ENCODE results near the gene HSF2BP.
A peak's percentile ranks its signal among the peaks of the same experiment; 100 is the strongest.
"Not testable (repeated sequence)": the region's sequence is repeated elsewhere in the genome, so short reads cannot be mapped to it uniquely, and the experiment has no call there.

The HSF2BP gene

DNA sequence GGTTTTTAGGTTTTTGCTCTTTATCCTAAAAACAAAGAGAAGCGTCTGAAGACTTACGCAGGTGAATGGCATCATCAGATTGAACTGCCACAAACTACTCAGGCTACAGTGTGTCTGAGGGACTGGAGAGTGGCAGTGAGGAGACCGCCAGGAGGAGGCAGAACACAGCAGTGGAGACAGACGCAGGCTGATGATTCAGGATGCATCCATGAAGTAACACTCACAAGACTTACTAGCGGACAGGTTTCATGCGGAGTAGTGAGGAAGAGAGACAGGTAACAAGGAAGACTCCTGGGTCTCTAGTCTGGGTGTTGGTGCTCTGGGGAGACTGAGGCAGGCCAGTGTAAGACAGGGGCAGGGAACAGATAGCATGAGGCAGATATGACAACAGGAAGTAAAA lies 5.7 kb downstream of the HSF2BP start:
- DNase-seq (ENCODE audit: insufficient read length, low spot score) (no peak), FAIRE-seq (no peak)

DNA sequence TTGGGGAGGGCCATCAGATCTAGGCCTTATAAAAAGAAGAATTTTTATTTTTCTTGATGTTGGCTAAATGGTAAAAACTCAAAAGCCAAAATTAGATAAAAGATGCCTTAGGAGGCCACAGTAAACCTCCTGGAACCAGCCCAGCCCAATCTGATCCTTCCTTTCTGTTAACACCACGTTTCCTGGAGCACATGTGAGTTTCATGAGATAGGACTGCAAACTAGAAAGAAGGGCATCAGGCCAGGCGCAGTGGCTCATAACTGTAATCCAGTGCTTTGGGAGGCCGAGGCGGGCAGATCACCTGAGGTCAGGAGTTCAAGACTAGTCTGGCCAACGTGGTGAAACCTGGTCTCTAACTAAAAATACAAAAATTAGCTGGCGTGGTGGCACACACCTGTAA lies 6.7 kb downstream of the HSF2BP start:
- no peak for FAIRE-seq

DNA sequence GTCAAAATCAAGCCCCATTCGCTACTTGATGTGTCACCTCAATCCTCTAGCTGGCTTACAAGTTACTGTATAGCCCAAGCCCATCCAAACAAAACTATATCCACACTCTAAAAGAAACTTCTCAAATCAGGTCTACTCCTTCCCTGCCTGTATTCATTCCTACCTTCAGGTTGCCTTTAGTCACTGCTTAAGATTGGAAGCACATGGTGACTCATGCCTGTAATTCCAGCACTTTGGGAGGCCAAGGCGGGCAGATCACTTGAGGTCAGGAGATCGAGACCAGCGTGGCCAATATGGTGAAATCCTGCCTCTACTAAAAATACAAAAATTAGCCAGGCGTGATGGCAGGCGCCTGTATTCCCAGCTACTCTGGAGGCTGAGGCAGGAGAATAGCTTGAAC lies 7.4 kb downstream of the HSF2BP start:
- not testable (repeated sequence) for FAIRE-seq; DNase-seq (ENCODE audit: insufficient read length, low spot score)

More for the DNA sequence above, 6.7 kb downstream of the HSF2BP start:
- DNase-seq (ENCODE audit: insufficient read length, low spot score): no peak

DNA sequence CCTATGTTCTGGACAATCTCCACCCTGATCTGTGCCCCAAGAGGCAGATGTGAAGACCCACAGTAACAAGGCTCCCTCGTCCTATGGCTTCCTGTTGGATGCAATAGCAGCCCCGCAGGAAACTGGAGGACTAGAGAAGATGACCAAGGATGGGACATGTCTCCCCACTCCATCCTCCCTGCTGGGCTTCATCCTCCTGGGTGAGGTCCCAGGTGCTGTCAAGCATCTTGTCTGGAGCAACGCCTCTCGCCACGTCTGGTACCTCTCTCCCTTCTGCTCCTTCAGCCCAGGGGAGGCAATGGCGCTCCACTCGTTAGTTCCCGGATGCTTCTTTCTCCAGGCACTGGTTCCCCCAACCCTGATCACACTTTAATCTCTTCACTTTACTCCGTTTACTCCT lies 11.1 kb downstream of the HSF2BP start:
- DNase-seq (ENCODE audit: insufficient read length, low spot score) (no peak), FAIRE-seq (no peak)

DNA sequence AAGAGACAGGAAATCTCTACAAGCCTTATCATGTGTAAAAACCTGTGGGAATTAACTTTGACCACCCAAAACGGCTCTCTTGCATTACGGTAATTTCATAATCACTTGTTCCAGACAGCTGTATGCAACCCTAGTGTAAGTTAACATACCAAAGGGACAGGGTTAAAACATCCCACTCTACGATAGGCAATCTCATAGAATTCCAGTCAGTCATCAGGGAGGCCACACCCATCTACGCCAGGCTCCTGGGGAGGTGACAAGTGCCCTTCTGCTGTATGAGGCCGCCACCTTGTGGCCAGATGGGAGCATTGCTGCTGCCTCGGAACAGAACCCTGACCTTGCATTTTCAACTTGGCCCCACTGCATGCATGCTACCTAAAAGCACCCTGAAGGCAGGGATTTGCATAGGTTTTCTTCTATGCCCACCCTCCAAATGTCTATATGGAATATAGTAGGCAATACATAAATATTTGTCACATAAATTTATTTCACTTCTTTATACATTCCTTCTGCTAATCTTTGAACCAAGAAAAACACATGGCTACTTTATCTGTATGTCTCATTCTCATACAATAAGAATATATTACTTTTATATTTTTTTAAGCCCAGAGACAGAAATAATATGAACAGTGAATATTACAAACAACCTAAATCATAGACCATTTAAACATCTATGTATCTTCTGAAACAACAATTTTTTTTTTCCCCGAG lies 12.6 kb downstream of the HSF2BP start:
- FAIRE-seq (peak; percentile 95), DNase-seq (ENCODE audit: insufficient read length, low spot score) (peak; percentile 92)

DNA sequence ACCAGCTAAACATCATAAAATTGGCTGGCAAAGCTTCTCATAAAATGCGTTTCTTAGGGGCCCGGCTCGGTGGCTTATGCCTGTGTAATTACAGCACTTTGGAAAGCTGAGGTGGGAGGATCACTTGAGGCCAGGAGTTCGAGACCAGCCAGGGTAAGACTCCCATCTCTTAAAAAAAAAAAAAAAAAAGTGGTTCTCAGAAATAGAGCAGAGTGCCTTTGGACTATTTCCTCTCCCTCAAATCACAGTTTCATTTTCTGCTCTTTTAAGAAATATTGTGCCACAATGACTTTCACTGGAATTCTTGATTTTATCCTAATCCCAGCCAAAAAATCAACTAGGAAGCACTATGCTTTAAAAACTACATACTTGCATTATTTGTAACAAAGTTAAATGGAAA lies 13.3 kb downstream of the HSF2BP start:
- FAIRE-seq: no peak
- DNase-seq (ENCODE audit: insufficient read length, low spot score): no peak

DNA sequence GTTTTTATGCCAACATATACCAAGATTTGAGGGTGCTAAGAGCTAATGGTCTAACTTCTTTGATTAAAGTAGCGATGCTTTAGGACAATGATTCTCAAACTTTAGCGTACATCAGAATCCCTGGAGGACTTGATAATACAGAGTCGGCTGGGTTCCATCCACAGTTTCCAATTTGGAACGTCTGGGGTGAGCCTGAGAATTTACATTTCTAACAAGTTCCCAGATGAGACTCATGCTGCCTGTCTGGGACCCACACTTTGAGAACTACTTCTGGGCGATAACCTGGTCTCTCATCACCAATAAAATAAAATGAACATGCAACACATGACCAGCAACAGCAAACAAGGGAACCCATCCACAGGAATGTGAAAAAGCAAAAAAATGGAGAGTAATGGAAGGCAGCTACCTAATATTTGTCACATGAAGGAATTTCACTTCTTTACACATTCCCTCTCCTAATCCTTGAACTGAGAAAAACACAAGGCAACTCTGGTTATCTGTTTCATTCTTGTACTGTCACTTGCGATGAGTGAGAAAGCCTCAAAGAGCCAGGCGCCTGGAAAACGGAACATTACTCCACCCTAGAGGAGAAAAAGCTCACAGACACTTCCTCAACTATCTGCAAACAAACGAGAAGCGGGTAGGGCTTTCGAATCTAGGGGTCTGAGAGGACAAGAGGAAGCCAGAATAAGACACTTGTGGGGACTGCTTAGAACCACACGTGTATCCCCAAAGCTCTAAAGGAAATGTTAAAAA lies 14.0 kb downstream of the HSF2BP start:
- FAIRE-seq: no peak
- DNase-seq (ENCODE audit: insufficient read length, low spot score): peak; percentile 72

DNA sequence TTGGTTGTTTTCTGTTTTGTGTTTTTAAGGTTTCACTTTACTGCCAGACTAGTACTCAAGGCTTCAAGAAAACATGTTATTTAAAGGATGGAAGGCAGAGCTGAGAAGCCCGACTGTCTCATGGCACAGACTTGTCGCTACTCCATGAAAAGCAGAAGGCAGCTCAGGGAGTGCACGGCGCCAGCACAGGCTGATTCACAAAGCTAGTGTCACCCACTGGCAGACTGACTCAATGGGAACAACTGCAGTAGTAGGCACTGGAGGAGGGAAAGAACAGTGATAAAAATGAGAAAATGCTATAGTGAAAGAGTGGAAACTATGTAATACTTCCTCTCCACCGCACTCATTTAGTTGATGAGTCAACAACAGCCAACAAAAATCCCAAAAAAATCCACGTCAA lies 14.7 kb downstream of the HSF2BP start:
- DNase-seq (ENCODE audit: insufficient read length, low spot score) (no peak), FAIRE-seq (no peak)

DNA sequence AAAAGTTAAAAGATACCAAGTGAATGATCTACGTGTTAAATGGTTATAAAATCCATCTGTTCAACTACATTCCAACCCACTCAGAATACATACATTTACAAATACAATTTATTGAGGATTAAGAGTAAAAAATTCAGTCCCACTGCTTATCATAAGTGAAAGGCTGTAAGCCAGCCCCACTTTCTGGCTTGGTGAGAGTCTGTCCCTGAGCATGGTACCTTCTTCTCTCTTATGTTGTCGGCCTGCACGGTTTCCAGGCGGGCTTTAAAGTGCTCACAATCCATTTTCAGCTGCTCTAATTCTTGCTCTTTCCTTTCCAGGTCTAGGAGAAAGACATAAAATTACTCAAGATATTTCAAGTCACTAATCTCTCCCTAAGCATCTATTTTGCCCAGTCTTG lies 15.2 kb downstream of the HSF2BP start:
- DNase-seq (ENCODE audit: insufficient read length, low spot score): no peak
- no peak for FAIRE-seq

DNA sequence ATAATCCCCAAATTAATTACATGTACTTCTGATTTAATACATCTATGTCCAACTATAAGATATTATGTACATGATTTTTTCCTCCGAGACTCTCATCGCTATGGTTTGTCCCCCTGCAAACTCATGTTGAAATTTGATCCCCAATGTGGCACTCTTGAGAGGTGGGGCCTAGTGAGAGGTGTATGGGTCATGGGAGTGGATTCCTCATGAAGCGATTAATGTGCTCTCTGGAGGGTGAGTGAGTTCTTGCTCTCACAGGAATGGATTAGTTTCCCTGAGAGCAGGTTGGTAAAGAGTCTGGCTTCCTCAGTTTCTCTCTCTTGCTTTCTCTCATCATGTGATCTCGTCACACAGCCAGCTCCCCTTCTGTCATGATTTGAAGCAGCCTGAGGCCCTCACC lies 16.1 kb downstream of the HSF2BP start:
- FAIRE-seq (no peak), DNase-seq (ENCODE audit: insufficient read length, low spot score) (no peak)

DNA sequence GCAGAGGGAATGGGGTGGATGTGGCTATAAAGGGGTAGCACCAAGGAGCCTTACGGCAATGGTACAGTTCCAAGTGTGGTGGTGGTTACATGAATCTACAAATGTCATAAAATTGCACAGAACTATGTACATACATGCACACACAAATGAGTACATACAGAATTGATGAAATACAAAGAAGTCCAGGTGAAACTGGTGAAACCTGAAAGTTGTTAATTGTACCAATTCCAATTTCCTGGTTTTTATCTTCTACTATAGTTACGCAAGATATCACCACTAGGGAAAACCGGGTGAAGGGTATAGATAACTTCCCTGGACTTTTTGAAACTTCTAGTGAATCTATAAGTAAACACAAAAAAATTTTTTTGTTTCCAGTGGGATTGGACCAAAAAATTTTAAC lies 18.9 kb downstream of the HSF2BP start:
- DNase-seq (ENCODE audit: insufficient read length, low spot score): no peak
- FAIRE-seq: no peak

DNA sequence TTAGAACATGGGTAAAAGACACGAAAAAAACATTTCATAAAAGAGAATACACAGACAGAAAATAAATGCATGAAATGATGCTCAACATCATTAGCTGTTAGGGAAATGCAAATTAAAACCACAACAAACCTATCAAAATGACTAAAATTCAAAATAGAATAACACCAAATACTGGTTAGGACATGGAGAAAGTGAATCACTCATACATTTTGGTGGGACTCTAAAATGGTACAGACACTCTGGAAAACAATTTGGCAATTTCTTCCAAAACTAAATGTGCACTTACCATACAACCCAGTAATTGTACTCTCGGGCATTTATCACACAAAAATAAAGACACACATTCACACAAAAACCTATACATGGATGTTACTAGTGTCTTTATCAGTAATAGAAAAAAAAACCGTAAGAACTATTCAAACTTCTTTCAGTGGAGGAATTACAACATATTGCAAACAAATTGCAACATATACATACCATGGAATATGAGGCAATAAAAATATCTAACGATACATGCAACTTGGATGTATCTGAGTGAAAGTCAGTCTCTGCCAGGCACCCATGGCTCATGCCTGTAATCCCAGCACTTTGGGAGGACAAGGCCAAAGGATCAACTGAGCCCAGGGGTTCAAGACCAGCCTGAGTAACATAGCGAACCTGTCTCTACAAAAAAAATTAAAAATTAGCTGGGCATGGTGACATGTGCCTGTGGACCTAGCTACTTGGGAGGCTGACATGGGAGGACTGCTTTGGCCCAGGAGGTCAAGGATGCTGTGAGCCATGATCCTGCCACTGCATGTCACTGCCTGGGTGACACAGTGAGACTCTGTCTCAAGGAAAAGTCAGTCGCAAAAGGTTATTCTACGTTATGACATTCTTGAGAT lies 19.6 kb downstream of the HSF2BP start:
- FAIRE-seq (peak; percentile 31), DNase-seq (ENCODE audit: insufficient read length, low spot score) (no peak)

DNA sequence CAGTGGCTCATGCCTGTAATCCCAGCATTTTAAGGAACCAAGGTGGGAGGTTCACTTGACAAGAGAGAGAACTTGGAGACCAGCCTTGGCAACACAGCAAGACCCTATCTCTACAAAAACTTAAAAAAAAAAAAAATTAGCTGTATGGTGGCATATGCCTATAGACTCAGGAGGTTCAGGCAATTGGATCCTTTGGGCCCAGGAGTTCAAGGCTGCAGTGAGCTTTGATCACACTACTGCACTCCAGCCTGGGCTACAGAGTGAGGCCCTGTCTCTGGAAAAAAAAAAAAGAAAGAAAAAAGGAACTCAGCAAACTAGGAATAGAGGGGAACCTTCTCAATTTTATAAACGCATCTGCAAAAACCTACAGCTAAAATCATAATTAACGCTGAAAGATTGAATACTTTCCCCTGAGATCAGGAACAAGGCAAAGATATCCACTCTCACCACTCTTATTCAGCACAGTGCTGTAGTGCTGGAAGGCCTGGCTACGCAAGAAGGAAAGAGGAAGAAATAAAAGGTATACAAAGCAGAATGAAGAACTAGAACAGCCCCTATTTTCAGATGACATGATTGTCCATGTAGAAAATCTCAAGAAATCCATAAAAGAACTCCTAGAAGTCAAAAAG lies 21.6 kb downstream of the HSF2BP start:
- FAIRE-seq: no peak
- no peak for DNase-seq (ENCODE audit: insufficient read length, low spot score)

DNA sequence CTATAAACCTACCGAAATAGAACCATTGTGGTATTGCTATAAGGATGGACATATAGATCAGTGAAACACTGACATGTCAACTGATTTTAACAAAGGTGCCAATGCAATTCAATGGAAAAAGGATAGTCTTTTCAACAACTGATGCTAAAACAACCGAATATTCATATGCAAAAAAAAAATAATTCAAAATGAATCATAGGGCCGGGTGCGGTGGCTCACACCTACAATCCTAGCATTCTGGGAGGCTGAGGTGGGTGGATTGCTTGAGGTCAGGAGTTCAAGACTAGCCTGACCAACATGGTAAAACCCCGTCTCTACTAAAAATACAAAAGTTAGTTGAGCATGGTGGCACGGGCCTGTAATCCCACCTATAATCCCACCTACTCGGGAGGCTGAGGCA lies 23.9 kb downstream of the HSF2BP start:
- FAIRE-seq (no peak), DNase-seq (ENCODE audit: insufficient read length, low spot score) (no peak)

DNA sequence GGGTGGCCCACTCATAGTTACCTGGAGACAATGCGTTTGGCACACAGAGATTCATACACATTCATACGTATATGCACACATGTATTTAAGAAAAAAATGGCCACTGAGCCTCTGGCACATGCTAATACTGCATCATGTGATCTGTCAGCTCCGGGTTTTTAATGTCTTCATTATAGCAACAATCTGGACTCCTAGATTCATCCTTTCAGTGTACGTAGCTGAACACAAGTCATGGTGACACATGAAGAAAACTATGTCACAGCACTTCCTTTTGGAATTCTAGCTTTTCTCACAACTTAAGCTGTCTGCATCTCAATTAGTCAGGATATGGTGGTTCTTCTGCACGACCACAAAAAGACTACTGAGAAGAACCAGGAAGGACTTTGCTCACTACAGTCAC lies 24.7 kb downstream of the HSF2BP start:
- no peak for FAIRE-seq
- DNase-seq (ENCODE audit: insufficient read length, low spot score): no peak

DNA sequence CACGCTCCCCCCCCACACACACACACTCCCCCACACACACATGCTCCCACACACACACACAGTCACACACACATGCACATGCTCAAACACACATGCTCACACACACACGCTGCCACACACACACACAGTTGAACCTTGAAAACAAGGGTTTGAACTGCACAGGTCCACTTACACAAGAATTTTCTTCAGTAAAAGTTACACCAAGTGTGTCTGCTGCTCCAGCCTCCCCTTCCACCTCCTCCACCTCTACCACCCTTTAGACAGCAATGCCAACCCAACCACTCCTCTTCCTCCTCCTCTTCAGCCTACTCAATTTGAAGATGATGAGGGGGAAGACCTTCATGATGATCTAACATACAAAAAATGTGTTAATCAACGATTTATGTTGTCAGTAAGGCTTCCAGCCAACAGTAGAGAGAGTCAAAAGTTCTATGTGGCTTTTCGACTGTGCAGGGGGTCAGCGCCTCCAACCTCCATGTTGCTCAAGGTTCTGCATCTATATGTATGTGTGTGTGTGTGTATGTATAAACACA lies 26.8 kb downstream of the HSF2BP start:
- no peak for DNase-seq (ENCODE audit: insufficient read length, low spot score)
- FAIRE-seq: no peak

DNA sequence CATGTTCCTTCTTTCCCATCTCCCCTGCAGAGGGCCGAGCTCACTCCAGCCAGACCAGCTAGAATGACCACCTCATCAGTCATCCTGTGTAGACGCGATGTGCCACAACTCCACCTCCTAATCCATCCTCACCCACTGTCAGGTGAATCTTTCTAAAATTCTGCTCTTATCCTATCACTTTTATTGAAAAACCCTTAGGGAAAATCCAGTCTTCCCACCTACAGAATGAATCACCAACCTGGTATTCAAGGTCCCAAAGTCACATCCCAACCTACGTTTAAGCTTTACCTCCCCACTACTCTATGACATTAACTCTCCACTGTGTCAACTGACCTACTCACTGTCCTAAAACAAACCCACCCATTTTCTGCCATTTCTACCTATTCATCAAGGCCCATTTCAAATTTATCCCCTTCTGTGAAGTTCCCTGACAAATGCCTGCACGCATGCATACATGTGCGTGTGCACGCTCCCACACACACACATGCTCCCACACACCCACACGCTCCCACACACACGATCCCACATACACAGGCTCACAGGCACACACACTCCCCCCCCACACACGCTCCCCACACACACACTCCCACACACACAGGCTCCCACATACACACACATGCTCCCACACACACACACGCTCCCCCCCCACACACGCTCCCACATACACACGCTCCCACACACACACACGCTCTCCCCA lies 27.7 kb downstream of the HSF2BP start:
- FAIRE-seq (no peak), DNase-seq (ENCODE audit: insufficient read length, low spot score) (no peak)

DNA sequence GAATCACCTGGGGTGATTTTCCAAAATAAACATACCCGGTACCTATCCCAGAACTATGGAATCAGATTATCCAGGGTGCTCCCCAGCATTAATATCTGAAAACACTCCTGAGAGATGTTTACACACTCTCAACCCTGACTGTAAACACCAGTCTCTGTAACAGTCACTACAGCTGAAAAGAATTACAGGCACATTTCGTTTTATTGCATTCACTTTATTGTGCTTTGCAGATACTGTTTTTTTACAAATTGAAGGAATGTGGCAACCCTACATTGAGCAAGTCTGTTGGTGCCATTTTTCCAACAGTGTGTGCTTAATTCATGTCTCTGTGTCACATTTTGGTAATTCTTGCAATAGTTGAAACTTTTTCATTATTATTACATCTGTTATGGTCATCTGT lies 31.8 kb downstream of the HSF2BP start:
- DNase-seq (ENCODE audit: insufficient read length, low spot score) (no peak), FAIRE-seq (no peak)

DNA sequence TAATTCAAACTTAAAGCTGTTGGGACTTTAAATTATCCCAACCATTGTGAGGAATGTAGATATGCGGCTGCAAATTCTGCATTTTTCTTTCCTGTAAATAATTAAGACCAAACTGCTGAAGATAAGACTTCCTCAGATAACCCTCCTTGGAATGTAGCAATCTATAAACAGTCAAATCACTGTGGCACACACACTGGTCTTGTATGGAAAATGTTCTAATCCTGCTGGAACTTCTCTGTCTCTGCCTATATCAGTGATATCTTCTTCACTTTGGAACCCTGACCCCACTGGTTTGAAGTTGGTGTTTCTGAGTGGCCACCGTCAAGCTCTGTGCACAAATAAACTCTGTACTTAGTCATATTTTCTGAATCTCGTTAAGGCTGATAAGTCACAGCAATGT lies 32.9 kb downstream of the HSF2BP start:
- DNase-seq (ENCODE audit: insufficient read length, low spot score) (no peak), FAIRE-seq (no peak)

DNA sequence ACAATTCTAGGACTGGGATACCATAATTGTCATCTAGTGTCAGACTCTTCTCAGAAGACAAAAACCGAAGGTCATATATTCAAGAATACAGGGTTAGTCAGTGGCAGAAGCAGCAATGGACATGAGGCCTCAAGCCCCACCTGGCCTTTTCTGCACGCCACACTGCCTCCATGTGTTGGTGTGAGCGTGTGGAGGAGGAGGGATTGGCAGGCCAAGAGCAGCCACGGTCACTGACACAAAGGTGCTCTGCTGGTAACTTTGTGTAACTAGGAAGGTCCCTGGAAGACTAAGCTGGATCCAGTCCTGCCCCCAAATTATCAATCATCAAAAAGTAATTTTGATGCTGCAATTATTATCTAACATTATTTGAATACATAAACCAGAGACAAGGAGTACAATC lies 34.9 kb downstream of the HSF2BP start:
- no peak for FAIRE-seq

More for the DNA sequence above, 34.9 kb downstream of the HSF2BP start:
- no peak for DNase-seq (ENCODE audit: insufficient read length, low spot score)

All from HTR-8/SVneo (cell line).